CD14-positive monocyte (primary cell): ENCODE measurements around the gene ZNF367. TPM values are rescaled to one million over a fixed set of nuclear protein-coding genes. Genes with fewer than 3 reads are reported as not detected.
"Not testable (repeated sequence)": the region's sequence is repeated elsewhere in the genome, so short reads cannot be mapped to it uniquely, and the experiment has no call there.

Experiments
- DNase-seq, 3 donors: peaks; one replicate each; pipeline ENCODE4 v3.0.0-alpha.2; 2011 to 2022
- H2AFZ ChIP-seq: 2 replicates; pipeline ENCODE4 v1.6.0; 2012; ENCODE audit warnings: mild to moderate bottlenecking, low read depth, low read length, inconsistent platforms; ENCODE audit not compliant: insufficient read depth, poor library complexity, severe bottlenecking
- H3K27ac ChIP-seq, 2 donors: 1 replicate in 1 of 2; 2 replicates in 1 of 2; pipeline ENCODE4 v1.5.1; 2012 to 2013; ENCODE audit warnings: low read length in 2 of 2, control low read depth in 1 of 2, inconsistent platforms in 1 of 2, low read depth in 1 of 2, mild to moderate bottlenecking in 1 of 2
- H3K27me3 ChIP-seq, 2 donors: one replicate each; pipeline versions ENCODE4 v1.6.0 to v1.6.1; 2011 to 2013; ENCODE audit warnings: low read length in 2 of 2; ENCODE audit not compliant: control insufficient read depth in 2 of 2, insufficient read depth in 2 of 2
- H3K36me3 ChIP-seq, 2 donors: replicated peaks in 1 of 2; 1 replicate in 1 of 2; 2 replicates in 1 of 2; pipeline versions ENCODE4 v1.5.1 to v1.6.1; 2012 to 2013; ENCODE audit warnings: low read length in 2 of 2, control low read depth in 1 of 2, inconsistent platforms in 1 of 2, mild to moderate bottlenecking in 1 of 2; ENCODE audit not compliant: insufficient read depth in 2 of 2, control insufficient read depth in 1 of 2
- H3K4me1 ChIP-seq, 2 donors: 1 replicate in 1 of 2; 2 replicates in 1 of 2; pipeline versions ENCODE4 v1.5.1 to v1.6.1; 2012 to 2013; ENCODE audit warnings: low read length in 2 of 2, control low read depth in 1 of 2, inconsistent platforms in 1 of 2, mild to moderate bottlenecking in 1 of 2, moderate library complexity in 1 of 2; ENCODE audit not compliant: insufficient read depth in 2 of 2, control insufficient read depth in 1 of 2
- H3K4me2 ChIP-seq: replicated peaks from 2 replicates; pipeline ENCODE3; 2012; ENCODE audit warnings: low read length, moderate library complexity, mild to moderate bottlenecking; ENCODE audit not compliant: poor library complexity, severe bottlenecking; ENCODE audit errors: extremely low read depth
- H3K4me3 ChIP-seq, 3 experiments: fragments of 200-600 bp in 1 of 3; sonication (generic) in 1 of 3; replicated peaks in 1 of 3; 1 replicate in 2 of 3; 2 replicates in 1 of 3; pipeline ENCODE4 v1.5.1; 2011 to 2013; ENCODE audit warnings: low read length in 3 of 3, mild to moderate bottlenecking in 3 of 3, control low read depth in 2 of 3, low read depth in 2 of 3, inconsistent platforms in 1 of 3, moderate library complexity in 1 of 3
- H3K79me2 ChIP-seq: 2 replicates; pipeline ENCODE4 v1.6.0; 2012; ENCODE audit warnings: mild to moderate bottlenecking, control low read depth, inconsistent platforms, low read length, moderate library complexity; ENCODE audit not compliant: insufficient read depth
- H3K9ac ChIP-seq: 2 replicates; pipeline ENCODE4 v1.6.0; 2017; ENCODE audit warnings: low read length, mild to moderate bottlenecking; ENCODE audit not compliant: insufficient read depth, poor library complexity, severe bottlenecking
- H3K9me3 ChIP-seq, 2 donors: replicated peaks in 1 of 2; 1 replicate in 1 of 2; 2 replicates in 1 of 2; pipeline versions ENCODE4 v1.5.1 to v1.6.1; 2012 to 2013; ENCODE audit warnings: low read length in 2 of 2, control low read depth in 1 of 2; ENCODE audit not compliant: control insufficient read depth in 1 of 2, insufficient read depth in 1 of 2
- H4K20me1 ChIP-seq: 2 replicates; pipeline ENCODE4 v1.6.0; 2012; ENCODE audit warnings: mild to moderate bottlenecking, low read length, control low read depth, moderate library complexity; ENCODE audit not compliant: insufficient read depth
- H3K27ac Mint-ChIP-seq, 7 donors: one replicate each; pipeline ENCODE4 v1.8.0; 2020; ENCODE audit warnings: mild to moderate bottlenecking in 7 of 7, mixed read lengths in 7 of 7, moderate library complexity in 6 of 7, inconsistent platforms in 2 of 7
- H3K27me3 Mint-ChIP-seq, 3 donors: one replicate each; pipeline ENCODE4 v1.8.0; 2021 to 2022; ENCODE audit warnings: low read depth in 3 of 3, mild to moderate bottlenecking in 3 of 3, mixed read lengths in 3 of 3, moderate library complexity in 3 of 3, inconsistent platforms in 1 of 3
- H3K36me3 Mint-ChIP-seq, 2 donors: one replicate each; pipeline ENCODE4 v1.8.0; 2020; ENCODE audit warnings: mixed read lengths in 2 of 2, inconsistent platforms in 1 of 2, mild to moderate bottlenecking in 1 of 2
- H3K4me1 Mint-ChIP-seq: one replicate; pipeline ENCODE4 v1.8.0; 2020; ENCODE audit warnings: mild to moderate bottlenecking, mixed read lengths
- H3K4me3 Mint-ChIP-seq, 2 donors: one replicate each; pipeline ENCODE4 v1.8.0; 2020; ENCODE audit warnings: mild to moderate bottlenecking in 2 of 2, mixed read lengths in 2 of 2, moderate library complexity in 1 of 2
- H3K9me3 Mint-ChIP-seq, 7 donors: one replicate each; pipeline ENCODE4 v1.8.0; 2020 to 2022; ENCODE audit warnings: mixed read lengths in 7 of 7, mild to moderate bottlenecking in 6 of 7, moderate library complexity in 6 of 7, inconsistent platforms in 2 of 7
- WGBS: methylation state at CpG from one replicate; pipeline ENCODE4 v1.1.5; 2013; ENCODE audit warnings: missing lambda C conversion rate; ENCODE audit not compliant: insufficient coverage; 5-methylcytosine and 5-hydroxymethylcytosine counted together
- intact Hi-C, 2 donors: fragments of 100-400 bp; cut with micrococcal nuclease; formaldehyde crosslinking; loops; one replicate each; pipeline versions ENCODE4 v1.15.0 to v1.15.1; 2023
- polyA plus RNA-seq, 3 donors: library from polyadenylated mRNA; depleted of rRNA in 1 of 3; unstranded in 2 of 3; stranded (reverse) in 1 of 3; fragments of 300-500 nt in 2 of 3; fragments of >200 nt in 1 of 3; fragmentation: Illumina TruSeq in 2 of 3; gene quantifications; 1 replicate in 2 of 3; 2 replicates in 1 of 3; pipeline ENCODE4 v1.2.3, GENCODE V29; 2012 to 2021
- TF ChIP-seq, protein P1 (sequence below): fragments of 200-600 bp; IDR thresholded peaks from one replicate; pipeline ENCODE4 v1.8.0; 2022; ENCODE audit warnings: antibody characterized with exemption, mild to moderate bottlenecking

ZNF367 gene
- polyA plus RNA-seq, 3 donors = 0.08 to 0.21 TPM; not detected in 1

DNA sequence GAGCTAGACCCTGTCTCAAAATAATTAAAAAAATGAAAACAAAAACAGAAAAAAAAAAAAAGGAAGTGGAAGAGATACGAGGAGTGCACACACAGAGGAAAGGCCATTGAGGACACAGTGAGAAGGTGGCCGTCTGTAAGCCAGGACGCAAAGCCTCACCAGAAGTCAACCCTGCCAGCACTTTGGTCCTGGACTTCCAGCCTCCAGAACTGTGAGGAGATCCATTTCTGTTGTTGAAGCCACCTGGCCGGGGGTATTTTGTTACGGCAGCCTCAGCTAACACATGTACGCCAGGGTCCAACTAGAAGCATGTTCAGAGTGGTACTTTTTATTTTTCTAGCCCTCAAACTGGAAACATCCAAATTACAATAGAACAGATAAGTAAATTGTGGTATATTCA lies 56.5 kb downstream of the ZNF367 start:
- Mint-ChIP-seq H3K36me3 (peaks cover 34 to 35% of the 10 kb centered on the region in 2 donors), H3K4me1 (peaks cover 3% of the 10 kb centered on the region), H3K9me3 (peaks cover 0 to under 1% (median 0%) of the 10 kb centered on the region in 7 donors), H3K27ac (peak overlapping the region in 1 of 7 donors; percentile 23), H3K27me3 (no peaks in the 10 kb centered on the region), H3K4me3 (no peak overlapping the region)
- no peak for DNase-seq
- intact Hi-C loops = no loop called here
- H3K4me2 ChIP-seq = no peak overlapping the region
- peaks cover 0 to 26% of the 10 kb centered on the region in 2 donors for H3K36me3 ChIP-seq
- no peaks in the 10 kb centered on the region for H3K4me1 ChIP-seq
- no peak overlapping the region for H3K4me3 ChIP-seq
- no peaks in the 10 kb centered on the region for H3K79me2 ChIP-seq
- TF ChIP-seq, protein P1, sequence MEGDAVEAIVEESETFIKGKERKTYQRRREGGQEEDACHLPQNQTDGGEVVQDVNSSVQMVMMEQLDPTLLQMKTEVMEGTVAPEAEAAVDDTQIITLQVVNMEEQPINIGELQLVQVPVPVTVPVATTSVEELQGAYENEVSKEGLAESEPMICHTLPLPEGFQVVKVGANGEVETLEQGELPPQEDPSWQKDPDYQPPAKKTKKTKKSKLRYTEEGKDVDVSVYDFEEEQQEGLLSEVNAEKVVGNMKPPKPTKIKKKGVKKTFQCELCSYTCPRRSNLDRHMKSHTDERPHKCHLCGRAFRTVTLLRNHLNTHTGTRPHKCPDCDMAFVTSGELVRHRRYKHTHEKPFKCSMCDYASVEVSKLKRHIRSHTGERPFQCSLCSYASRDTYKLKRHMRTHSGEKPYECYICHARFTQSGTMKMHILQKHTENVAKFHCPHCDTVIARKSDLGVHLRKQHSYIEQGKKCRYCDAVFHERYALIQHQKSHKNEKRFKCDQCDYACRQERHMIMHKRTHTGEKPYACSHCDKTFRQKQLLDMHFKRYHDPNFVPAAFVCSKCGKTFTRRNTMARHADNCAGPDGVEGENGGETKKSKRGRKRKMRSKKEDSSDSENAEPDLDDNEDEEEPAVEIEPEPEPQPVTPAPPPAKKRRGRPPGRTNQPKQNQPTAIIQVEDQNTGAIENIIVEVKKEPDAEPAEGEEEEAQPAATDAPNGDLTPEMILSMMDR = no peak
- H3K9me3 ChIP-seq = no peaks in the 10 kb centered on the region
- H2AFZ ChIP-seq = no peak overlapping the region
- H4K20me1 ChIP-seq = no peaks in the 10 kb centered on the region
- no peaks in the 10 kb centered on the region for H3K27me3 ChIP-seq
- 53% methylated on average over 3 of the region's 6 CpGs for WGBS
- H3K27ac ChIP-seq = no peak overlapping the region
- no peak overlapping the region for H3K9ac ChIP-seq

DNA sequence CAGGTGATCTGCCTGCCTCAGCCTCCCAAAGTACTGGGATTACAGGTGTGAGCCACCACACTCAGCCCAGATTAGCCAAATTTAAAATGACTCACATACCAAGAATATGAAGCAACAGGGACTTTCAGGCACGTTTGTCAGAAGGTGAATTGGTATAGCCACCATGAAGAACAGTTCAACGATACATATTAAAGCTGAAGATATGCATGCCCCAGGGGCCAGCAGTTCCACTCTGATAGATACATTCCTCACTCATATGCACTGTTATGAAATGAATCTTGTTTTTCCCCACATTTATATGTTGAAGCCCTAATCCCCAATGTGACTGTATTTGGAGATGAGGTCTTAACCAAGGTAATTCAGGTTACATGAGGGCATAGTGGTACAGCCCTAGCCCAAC lies 57.2 kb downstream of the ZNF367 start:
- no peak overlapping the region for H3K4me3 ChIP-seq
- H3K27ac ChIP-seq = no peak overlapping the region
- no peaks in the 10 kb centered on the region for H3K27me3 ChIP-seq
- H3K27ac Mint-ChIP-seq = no peak overlapping the region
- no peak overlapping the region for H3K9ac ChIP-seq
- no peak for DNase-seq
- no peaks in the 10 kb centered on the region for H4K20me1 ChIP-seq
- no peaks in the 10 kb centered on the region for H3K4me1 ChIP-seq
- H3K4me3 Mint-ChIP-seq = no peak overlapping the region
- WGBS = 86% methylated on average over 2 of the region's 2 CpGs
- peaks cover 0 to 3% (median 0%) of the 10 kb centered on the region in 7 donors for H3K9me3 Mint-ChIP-seq
- H2AFZ ChIP-seq = no peak overlapping the region
- no peaks in the 10 kb centered on the region for H3K27me3 Mint-ChIP-seq
- H3K9me3 ChIP-seq = no peaks in the 10 kb centered on the region
- no peaks in the 10 kb centered on the region for H3K79me2 ChIP-seq
- no peak overlapping the region for H3K4me2 ChIP-seq
- intact Hi-C loops = no loop called here
- peaks cover 0 to 26% of the 10 kb centered on the region in 2 donors for H3K36me3 ChIP-seq
- H3K4me1 Mint-ChIP-seq = peaks cover 3% of the 10 kb centered on the region
- H3K36me3 Mint-ChIP-seq = peaks cover 37 to 41% of the 10 kb centered on the region in 2 donors
- TF ChIP-seq, protein P1 = no peak

DNA sequence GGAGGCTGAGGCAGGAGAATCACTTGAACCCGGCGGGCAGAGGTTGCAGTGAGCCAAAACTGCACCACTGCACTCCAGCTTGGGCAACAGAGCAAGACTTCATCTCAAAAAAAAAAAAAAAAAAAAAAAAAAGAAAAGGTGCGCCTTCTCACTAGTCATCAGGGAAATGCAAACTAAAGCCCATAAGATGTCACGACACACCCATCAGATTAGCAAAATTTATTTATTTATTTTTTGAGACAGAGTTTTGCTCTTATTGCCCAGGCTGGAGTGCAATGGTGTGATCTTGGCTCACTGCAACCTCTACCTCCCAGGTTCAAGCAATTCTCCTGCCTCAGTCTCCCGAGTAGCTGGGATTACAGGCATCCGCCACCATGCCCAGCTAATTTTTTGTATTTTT lies 57.6 kb downstream of the ZNF367 start:
- H3K9ac ChIP-seq, H3K4me3 ChIP-seq, H3K9me3 ChIP-seq, H2AFZ ChIP-seq, H3K4me3 Mint-ChIP-seq, intact Hi-C loops, DNase-seq, H3K79me2 ChIP-seq, H3K27me3 Mint-ChIP-seq, H3K27me3 ChIP-seq, H3K27ac ChIP-seq, H3K4me1 ChIP-seq, H4K20me1 ChIP-seq, H3K4me2 ChIP-seq, H3K27ac Mint-ChIP-seq, H3K4me1 Mint-ChIP-seq, H3K9me3 Mint-ChIP-seq: not testable (repeated sequence)
- peaks cover 39 to 45% of the 10 kb centered on the region in 2 donors for H3K36me3 Mint-ChIP-seq
- no CpG with 5 or more reads among the region's 6 CpGs for WGBS
- peaks cover 0 to 26% of the 10 kb centered on the region in 2 donors for H3K36me3 ChIP-seq
